CD4-positive, alpha-beta T cell treated with Interferon gamma for 1 hour (primary cell): ENCODE measurements around the gene RET.
A peak's percentile ranks its signal among the peaks of the same experiment; 100 is the strongest.

Experiments
- DNase-seq: peaks from one replicate; pipeline ENCODE4 v3.0.0-alpha.2; 2020

RET gene

GRCh38 chr10:43123361-43124093 is 46.7 kb downstream of the RET start:
- DNase-seq, result no peak

GRCh38 chr10:43124094-43124521 is 47.2 kb downstream of the RET start:
- DNase-seq, result no peak

- no peak for DNase-seq
Observed at GRCh38 chr10:43124574-43125273, 47.9 kb downstream of the RET start.

GRCh38 chr10:43125274-43125845 is 48.5 kb downstream of the RET start:
- DNase-seq, result no peak

DNA sequence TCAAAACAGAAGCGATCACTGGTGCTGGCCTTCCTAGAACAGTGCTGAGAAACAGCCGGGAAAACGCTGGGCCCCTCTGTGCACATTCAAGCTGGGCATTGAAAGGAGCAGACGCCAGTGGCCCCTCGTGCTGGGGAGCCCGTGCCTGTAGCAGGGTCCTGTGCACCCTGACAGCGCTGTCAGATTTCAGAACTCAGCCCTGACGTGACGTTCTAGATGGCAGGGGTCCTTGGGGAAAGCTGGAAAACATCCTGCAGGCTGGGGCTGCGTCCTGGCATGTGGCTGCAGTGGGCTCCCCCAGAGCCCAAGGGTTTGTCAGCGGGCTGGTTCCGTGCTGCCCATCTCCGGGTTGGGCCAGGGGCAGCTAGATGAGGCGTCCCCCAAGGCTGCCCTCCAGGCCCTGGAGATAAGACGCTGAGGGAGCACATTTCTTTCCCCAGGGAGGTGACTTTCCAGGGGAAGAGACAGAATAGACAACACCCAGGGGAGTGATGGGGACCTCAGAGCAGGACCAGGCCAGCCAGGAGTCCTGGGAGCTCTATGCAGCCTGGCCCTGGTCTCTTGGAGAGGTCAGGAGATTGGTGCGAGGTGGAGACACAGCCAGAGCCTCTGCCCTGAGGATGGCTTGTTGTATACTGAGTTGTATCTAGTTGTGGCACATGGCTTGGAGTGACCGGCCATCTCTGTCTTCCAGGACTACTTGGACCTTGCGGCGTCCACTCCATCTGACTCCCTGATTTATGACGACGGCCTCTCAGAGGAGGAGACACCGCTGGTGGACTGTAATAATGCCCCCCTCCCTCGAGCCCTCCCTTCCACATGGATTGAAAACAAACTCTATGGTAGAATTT is 49.2 kb downstream of the RET start:
- DNase-seq, result no peak

DNA sequence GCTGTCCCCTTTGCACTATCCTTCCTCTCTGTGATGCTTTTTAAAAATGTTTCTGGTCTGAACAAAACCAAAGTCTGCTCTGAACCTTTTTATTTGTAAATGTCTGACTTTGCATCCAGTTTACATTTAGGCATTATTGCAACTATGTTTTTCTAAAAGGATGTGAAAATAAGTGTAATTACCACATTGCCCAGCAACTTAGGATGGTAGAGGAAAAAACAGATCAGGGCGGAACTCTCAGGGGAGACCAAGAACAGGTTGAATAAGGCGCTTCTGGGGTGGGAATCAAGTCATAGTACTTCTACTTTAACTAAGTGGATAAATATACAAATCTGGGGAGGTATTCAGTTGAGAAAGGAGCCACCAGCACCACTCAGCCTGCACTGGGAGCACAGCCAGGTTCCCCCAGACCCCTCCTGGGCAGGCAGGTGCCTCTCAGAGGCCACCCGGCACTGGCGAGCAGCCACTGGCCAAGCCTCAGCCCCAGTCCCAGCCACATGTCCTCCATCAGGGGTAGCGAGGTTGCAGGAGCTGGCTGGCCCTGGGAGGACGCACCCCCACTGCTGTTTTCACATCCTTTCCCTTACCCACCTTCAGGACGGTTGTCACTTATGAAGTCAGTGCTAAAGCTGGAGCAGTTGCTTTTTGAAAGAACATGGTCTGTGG is 50.0 kb downstream of the RET start:
- DNase-seq, result no peak

- DNase-seq, result no peak
Observed at GRCh38 chr10:43127442-43127841, 50.6 kb downstream of the RET start.

DNA sequence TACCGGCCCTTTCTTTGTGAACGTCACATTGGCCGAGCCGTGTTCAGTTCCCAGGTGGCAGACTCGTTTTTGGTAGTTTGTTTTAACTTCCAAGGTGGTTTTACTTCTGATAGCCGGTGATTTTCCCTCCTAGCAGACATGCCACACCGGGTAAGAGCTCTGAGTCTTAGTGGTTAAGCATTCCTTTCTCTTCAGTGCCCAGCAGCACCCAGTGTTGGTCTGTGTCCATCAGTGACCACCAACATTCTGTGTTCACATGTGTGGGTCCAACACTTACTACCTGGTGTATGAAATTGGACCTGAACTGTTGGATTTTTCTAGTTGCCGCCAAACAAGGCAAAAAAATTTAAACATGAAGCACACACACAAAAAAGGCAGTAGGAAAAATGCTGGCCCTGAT is 51.5 kb downstream of the RET start:
- DNase-seq, result no peak

GRCh38 chr10:43128958-43129706 is 52.3 kb downstream of the RET start:
- peak; percentile 54 for DNase-seq

GRCh38 chr10:43130770-43131171 is 53.9 kb downstream of the RET start:
- DNase-seq, result no peak

DNA sequence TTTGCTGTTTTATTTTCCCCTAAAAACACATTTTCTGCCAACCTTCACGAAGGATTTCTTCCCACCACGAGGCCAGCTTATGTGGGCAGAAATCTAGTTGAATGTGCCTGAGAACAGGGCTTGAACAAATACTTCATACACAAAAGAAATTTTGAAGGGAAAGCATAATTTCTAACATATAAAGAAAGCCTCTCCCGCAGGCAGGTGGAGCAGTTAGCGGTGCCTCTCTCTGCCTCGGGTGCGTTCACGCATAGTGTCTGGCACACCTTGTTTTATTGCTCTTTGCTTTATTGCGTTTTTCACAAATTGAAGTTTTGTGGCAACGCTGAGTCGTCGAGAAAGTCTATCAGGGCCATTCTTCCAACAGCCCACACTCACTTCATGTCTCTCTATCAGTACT is 54.4 kb downstream of the RET start:
- DNase-seq, result no peak

DNA sequence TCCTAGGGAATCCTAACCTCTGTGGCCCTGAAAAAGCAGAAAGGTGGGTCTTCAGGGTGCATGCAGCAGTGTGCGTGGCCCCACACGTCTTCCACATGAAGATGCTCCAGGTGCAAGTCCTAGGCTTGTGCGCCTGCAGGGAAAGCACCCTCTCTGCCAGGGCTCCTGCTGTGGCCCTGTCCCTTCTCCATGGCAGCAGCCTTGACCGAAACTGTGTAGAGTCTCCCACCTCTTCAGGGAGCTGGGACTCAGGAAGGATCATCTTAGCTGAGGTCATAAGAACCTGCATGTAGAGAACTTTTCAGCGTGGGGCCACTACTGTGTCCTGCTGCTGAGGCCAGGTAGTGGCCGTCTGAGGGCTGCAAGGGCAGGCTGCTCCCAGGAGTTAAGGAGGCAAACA is 55.0 kb downstream of the RET start:
- no peak for DNase-seq

DNA sequence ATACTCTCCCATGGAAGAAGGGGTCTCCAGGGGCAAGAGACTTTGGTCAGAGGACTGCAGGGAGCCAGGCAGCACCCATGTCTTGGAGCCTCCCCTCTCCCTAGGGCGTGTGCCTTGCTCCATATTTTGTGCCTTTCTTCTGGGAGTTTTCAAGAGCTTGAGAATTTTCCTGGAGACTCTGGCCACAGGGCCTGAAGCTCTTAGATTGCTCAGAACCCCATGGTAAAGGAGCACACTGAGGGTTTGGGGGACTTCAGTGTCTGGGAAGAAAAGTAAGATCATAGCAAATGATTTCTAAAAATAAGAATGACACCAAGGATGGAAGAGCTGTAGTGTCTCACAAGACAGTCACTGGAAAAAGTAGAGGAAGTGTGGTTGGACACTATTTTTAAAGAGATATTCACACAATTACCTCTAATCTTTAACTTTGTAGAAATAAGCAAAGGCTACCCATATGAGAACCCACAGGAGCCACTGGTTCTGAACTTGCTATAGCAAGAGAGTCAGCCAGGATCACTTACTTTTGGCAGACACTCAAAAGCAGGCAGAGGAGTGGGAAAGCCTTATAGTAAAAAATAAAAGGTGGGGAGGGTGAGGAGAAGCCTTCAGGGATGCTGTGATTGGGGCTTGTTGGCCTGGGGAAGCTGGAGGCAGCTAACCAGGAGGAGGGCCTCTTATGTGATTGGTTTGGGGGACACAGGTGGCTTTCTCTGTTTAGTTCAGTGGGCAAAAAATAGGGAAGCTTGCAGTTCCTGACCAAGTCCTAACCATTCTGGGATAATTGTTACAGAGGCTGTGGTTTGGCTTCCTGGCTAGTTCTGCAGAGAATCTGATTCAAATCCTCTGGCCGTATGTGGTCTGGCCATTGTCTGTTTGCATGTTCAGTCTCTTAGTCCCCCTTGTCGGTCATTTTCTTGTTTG is 56.3 kb downstream of the RET start:
- DNase-seq, result no peak

DNA sequence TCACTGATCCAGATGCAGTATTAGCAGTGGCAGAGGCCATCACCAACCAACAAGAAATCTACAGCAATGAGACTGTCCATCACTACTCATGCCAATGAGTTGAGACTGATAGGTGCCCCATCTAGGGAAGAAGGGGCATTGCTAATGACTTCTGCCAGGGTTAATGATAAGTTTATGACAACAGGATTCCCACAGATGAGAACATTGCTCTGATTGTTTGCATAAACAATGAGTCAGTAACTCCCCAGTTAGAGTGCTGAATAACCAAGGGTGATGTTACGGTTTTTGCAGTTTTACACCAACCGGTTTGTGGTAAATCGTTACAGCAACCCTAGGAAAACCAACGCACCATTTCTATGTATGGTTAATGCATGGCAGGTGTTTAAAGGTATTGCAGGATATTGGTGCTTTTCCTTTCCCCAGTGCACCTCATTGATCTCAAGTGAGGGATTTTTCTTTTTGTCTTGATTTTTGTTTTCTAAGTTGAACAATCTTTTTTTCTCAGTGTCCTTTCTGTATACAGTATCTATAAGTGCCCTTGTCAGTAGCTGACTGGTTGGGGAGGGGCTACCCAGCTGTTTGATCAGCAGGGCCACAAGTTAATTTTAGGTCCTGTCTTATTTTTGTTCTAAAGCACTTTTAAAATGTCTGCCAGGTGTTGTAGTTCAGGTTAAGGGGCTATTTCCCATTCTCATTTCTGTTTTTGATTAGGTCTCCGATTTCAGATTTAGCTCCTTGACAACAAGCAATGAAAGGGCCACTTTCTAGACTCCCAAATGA is 57.4 kb downstream of the RET start:
- no peak for DNase-seq

DNA sequence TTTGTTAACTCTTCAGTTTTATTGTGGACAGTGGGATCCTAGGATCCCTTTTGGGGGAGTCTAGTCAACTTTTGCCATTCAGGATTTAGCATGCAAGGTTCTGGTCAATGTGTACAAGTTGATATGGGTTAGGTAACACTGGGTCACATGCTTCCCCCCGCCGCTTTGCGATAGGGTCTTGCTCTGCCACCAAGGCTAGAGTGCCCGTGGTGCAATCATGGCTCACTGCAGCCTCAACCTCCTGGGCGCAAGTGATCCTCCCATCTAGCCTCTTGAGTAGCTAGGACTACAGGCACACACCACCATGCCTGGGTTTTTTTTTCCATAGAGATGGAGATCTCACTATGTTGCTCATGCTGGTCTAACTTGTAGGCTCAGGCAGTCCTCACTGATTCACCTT is 58.2 kb downstream of the RET start:
- DNase-seq, result no peak

DNA sequence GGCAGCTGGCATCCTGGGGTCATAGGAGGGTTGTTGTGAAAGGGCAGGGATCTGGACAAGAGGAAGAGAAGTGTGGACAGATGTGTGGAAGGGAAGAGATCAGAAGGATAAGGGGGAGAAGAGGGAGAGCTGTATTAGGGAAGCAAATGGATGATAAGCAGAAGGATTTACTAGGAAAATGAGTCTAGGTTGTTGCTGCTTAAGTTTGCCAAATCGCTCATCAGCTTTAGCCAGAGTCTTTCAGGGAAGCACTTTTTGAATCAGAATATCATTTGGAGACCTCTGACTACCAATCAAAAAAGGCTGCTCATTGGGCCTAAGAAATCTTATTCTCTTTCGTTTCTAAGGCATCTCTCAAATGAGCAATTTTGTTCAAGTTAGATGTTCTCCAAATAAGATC is 58.8 kb downstream of the RET start:
- DNase-seq, result no peak

DNA sequence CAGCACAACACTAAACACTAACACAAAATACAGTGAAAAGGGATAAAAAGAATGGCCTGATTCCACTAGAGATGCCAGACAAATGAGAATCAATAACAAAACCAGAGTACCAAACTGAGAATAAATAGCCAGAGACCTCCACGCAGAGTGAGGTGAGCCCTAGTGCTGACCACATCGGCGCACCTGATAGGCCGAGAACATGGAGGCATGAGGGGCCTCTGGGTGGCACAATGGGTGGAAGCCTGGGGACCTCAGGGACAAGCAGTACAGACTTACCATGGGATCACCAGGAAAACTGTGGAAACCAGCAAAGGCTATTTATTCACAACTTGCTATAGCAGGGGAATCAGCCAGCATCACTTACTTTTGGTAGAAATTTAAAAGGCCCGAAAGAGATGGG is 59.6 kb downstream of the RET start:
- no peak for DNase-seq

DNA sequence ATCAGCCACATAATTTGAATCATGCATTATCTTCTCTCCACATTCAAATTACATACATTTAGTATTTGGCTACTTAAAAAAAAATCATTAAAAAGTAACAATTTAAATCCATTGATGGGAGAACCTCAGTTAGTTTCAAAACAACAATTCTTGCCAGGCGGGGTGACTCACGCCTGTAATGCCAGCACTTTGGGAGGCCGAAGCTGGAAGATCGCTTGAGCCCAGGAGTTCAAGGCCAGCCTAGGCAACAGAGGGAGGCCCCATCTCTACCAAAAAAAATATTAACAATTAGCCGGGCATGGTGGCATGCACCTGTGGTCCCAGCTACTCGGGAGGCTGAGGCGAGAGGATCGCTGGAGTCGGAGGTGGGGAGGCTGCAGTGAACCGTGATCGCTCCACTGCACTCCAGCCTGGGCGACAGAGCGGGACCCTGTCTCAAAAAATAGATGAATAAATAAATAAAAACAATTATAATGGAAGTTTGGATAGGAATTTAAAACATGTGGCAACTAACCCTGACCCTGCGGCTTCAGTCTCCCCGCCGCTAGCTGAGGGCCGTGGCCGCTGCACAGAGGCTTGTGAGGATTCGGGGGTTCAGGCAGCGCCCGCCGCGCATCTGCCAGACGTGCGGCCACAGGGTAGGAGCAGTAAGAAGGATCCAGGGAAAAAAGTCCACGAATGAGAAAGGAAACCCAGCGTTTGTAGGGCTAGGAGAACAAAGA is 60.3 kb downstream of the RET start:
- no peak for DNase-seq

GRCh38 chr10:43137717-43138020 is 60.8 kb downstream of the RET start:
- peak; percentile 25 for DNase-seq
